Right lobe of liver (tissue), 4 donors: ENCODE measurements around the gene ALDH7A1.

Source experiments
- POLR2A ChIP-seq: fragments of 450-650 bp; IDR thresholded peaks from one replicate; pipeline ENCODE4 v1.6.1; 2017; ENCODE audit warnings: antibody characterized with exemption, mild to moderate bottlenecking
- TF ChIP-seq, protein P1 (sequence below), 4 donors: fragments of 200-600 bp in 3 of 4; fragments of 450-650 bp in 1 of 4; IDR thresholded peaks; one replicate each; pipeline versions ENCODE4 v1.5.1 to v1.8.0; 2016 to 2022; ENCODE audit warnings: antibody characterized with exemption in 4 of 4, mild to moderate bottlenecking in 2 of 4
- donor health status: DM: no; HTN: no; CAD: no.
- donor health status: DM: no; HTN: no; CAD: no.
- donor health status: DM: no; HTN: yes; CAD: no.

DNA sequence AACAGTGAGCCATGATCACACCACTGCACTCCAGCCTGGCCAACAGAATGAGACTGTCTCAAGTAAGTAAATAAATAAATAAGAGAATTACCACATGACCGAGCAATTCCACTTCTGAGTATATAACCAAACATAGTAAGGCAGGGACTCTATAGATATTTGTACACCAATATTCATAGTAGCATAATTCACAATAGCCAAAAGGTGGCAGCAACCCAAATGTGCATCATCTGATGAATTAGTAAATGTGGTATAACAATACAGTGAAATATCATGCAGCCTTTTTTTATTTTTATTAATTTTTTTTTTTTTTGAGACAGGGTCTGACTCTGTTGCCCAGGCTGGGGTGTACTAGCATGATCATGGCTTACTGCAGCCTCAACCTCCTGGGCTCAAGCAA lies 33.1 kb downstream of the ALDH7A1 start:
- TF ChIP-seq POLR2A: no peak
- TF ChIP-seq, protein P1, sequence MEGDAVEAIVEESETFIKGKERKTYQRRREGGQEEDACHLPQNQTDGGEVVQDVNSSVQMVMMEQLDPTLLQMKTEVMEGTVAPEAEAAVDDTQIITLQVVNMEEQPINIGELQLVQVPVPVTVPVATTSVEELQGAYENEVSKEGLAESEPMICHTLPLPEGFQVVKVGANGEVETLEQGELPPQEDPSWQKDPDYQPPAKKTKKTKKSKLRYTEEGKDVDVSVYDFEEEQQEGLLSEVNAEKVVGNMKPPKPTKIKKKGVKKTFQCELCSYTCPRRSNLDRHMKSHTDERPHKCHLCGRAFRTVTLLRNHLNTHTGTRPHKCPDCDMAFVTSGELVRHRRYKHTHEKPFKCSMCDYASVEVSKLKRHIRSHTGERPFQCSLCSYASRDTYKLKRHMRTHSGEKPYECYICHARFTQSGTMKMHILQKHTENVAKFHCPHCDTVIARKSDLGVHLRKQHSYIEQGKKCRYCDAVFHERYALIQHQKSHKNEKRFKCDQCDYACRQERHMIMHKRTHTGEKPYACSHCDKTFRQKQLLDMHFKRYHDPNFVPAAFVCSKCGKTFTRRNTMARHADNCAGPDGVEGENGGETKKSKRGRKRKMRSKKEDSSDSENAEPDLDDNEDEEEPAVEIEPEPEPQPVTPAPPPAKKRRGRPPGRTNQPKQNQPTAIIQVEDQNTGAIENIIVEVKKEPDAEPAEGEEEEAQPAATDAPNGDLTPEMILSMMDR (IDR thresholded peaks at IDR 0.05): no peak
